Activated CD4-positive, alpha-beta T cell treated with anti-CD3 and anti-CD28 coated beads, Interleukin-2, amount 50 U/mL, for 1 hour (primary cell): ENCODE measurements around the gene RALGPS1.

Experiments used
- DNase-seq: peaks from one replicate; pipeline ENCODE4 v3.0.0-alpha.2; 2020

The RALGPS1 gene, protein sequence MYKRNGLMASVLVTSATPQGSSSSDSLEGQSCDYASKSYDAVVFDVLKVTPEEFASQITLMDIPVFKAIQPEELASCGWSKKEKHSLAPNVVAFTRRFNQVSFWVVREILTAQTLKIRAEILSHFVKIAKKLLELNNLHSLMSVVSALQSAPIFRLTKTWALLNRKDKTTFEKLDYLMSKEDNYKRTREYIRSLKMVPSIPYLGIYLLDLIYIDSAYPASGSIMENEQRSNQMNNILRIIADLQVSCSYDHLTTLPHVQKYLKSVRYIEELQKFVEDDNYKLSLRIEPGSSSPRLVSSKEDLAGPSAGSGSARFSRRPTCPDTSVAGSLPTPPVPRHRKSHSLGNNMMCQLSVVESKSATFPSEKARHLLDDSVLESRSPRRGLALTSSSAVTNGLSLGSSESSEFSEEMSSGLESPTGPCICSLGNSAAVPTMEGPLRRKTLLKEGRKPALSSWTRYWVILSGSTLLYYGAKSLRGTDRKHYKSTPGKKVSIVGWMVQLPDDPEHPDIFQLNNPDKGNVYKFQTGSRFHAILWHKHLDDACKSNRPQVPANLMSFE

DNA sequence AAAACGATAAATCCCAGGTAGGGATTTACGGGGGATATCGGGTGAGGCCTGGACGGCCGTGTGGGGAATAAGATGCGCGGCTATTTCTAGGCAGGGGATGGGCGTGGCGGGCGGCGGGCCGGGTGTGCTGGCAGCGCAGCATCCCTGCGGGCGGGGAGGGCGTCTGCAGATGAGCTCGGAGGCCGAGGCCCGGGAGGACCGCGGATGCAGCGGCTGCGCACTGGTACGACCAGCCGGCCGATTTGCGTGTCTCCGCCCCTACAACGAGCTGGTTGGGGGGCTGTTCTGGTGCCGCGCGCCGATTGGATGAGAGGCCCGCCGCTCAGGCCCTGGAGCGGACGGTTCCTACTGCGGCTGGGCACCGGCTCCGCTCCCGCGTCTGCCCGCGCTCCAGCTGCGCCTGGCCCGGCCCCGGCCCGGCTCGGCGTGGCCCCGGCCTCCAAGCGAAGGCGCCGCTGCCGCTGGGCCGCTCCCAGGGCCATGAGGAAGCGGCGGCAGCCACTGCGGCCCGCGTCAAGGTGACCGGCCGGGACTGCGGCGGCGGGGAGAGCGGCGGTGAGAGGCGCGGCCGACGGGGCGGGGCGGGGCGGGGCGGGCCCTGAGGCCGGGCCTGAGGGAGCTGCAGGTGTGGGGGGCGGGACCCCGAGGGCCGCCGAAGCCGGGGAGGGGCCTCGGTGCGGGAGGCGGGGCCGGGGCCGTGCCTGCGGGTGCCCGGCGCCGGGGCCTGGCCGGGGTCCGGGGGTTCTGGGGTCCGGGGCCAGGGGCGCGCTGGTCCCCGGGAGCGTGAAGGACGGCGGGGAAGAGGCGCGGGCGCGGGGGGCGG lies at the start of gene RALGPS1:
TSS of gene RALGPS1 (plus strand) at position 325 of the 823 bp plus-strand sequence. CDS start 47,508 bp downstream, outside the sequence.
- DNase-seq = peak; percentile 84

DNA sequence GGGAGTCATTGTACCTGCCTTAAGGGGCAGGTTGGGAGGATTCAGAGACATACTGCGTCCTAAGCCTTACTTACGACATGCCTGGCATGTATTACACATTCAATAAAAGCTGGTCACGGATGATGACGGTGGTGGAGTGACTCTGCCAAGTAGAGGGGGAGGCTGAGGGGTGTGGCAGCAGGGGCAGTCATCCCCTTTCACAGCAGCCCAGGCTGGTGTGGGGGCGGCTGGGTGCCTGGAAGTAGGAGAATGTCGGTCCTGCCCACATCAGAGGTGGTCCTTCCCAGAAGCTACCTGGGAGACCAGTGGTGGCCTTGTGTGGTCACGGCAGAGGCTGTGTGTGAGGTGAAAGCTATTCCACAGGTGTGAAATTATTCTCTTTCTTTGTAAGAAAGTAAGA lies 45.2 kb upstream of the RALGPS1 start:
- no peak for DNase-seq

DNA sequence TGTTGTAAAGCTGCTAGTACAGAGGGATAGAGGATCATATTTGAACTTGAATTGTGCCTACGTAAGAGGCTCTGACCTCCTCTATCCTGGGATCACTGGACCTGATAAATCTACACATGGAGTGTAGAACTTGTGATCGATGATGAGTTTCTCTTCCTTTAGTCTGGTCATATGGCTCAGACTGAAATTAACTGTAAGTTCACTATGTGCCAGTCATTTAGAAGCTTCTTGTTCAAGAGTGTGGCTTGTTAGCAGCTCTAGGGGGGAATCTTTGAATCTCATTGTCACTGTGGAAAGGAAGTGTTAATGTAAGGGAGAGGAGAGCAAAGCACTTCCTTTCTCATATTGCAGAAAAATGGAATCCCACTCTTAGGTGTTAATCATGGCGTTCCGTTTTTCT lies 42.1 kb upstream of the RALGPS1 start:
- DNase-seq = no peak

DNA sequence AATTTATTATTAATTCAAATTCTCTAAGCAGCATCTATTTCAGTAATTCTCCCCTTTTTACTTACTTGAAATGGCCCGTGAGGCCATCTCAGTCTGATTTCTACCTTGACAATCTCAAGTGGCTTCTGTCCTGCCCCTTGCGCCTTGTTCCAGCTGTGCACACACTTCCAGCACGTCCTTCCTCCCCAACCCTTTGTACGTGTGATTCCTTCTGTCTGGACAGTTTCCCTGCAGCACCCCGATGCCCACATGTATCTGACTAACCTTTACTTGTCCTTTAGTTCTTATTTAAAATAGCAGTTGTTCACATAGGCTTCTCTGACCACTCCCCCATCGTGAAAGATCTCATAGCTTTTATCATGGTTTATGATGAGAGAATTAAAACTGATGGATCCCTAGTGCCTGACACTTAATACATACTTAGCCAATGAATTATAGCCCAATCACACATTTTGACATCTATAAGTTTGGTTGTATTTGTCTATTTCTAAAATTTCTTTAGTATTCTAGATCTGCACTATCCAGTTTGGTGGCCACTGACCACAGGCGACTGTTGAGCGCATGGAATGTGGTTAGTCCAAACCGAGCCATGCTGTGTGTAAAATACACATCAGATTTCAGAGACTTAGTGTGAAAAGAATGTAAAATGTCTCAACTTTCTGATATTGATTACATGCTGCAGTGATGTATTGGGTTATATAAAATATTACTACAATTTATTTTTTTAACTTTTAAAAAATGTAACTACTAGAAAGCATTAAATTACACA lies 39.9 kb upstream of the RALGPS1 start:
- DNase-seq = no peak

DNA sequence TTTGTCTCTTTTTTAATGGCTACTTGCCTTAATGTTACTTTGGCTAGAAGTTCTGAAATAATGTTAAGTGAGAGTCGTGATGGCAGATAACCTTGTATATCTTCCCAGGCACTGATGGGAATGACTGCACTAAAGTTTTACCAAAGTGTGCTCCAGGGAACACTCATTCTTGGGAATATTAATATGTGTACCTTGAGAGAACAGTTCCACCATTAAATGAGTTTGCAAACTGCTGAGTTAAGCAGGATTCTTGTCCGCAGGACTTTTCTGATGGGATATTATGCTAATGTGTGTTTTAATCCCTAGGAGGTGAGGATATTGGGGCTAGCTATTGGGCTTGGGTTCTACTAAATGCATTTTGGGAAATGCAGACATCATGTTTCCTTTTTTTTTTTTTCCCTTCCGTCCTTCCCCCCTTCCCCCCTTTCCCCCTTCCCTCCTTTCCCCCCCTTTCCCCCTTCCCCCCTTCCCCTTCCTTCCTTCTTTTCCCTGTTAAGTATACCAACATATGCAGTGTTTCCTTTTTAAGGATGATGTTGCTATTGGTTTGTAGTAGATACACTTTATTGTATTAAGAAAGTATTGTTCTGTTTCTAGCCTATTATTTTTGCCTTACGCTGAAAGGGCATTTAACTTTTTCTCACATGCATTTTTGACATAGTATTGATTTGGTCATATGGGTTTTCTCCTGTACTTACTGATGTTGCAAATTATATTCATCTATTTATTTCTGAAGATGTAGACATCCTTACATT lies 38.6 kb upstream of the RALGPS1 start:
- no peak for DNase-seq

DNA sequence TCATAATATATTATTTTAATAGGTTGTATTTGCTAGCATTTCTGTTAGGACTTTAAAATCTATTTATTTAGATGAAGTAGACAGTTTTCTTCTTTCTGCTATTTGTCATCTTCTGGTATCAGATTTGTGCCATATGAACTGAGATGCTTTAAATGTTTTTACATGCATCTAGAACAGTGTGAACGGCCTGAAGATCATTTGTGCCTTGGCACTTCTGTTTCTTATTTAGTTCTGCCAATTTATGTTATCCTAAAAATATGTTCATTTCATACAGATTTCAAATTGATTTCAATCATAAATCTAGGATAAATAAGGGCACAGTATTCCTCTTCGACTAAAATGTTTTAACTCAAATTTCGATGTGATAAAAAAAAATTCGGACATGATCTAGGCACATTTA lies 38.1 kb upstream of the RALGPS1 start:
- no peak for DNase-seq

DNA sequence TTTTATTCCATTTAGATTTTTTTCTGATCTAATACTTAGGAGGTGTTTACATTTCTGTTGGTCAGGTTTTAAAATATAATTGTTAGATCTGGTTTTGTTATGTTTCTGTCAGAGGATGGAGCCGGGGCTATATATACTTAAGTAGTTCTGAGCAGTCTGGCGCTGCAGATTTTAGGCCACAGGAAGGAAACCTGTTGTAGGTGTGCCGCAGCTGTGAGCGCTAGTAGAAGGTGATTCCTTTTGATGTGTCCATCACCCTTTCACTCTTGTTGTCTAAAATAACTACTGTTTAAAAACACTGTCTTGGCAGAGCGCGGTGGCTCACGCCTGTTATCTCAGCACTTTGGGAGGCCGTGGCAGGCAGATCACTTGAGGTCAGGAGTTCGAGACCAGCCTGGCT lies 37.2 kb upstream of the RALGPS1 start:
- DNase-seq = no peak

DNA sequence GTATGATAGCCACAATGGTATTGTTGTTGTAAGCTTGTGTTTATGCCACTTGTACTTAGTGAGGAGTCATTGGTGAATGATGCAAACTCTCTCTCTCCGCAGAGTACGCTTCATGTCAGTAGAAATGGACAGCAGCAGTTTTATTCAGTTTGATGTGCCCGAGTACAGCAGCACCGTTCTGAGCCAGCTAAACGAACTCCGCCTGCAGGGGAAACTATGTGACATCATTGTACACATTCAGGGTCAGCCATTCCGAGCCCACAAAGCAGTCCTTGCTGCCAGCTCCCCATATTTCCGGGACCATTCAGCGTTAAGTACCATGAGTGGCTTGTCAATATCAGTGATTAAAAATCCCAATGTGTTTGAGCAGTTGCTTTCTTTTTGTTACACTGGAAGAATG lies 35.3 kb upstream of the RALGPS1 start:
- DNase-seq = no peak

DNA sequence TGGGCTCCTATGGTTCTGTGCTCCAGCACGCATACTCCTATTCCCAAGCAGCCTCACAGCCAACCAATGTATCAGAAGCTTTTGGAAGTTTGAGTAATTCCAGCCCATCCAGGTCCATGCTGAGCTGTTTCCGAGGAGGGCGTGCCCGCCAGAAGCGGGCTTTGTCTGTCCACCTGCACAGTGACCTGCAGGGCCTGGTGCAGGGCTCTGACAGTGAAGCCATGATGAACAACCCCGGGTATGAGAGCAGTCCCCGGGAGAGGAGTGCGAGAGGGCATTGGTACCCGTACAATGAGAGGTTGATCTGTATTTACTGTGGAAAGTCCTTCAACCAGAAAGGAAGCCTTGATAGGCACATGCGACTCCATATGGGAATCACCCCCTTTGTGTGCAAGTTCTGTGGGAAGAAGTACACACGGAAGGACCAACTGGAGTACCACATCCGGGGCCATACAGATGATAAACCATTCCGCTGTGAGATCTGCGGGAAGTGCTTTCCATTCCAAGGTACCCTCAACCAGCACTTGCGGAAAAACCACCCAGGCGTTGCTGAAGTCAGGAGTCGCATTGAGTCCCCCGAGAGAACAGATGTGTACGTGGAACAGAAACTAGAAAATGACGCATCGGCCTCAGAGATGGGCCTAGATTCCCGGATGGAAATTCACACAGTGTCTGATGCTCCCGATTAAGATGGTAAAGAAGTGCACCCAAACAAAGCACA lies 34.2 kb upstream of the RALGPS1 start:
- DNase-seq = no peak

DNA sequence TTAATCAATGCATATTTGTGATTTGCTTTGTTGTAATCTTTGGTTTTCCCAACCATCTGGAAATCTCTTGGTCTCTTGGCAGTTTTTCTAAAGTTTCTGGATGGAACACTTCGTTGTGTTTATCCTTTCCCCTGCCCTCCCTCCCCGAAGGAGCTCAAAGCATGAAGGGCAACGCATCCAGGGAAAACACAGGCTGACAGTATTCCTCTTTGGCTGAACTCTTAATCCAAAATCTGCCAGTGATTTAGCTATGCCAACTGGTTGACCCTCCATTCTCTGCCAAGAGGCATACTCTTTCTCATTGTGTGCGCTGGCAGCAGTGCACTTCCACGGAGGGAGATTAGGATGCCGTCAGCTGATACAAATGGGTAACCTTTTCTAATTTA lies 33.6 kb upstream of the RALGPS1 start:
- DNase-seq = no peak

DNA sequence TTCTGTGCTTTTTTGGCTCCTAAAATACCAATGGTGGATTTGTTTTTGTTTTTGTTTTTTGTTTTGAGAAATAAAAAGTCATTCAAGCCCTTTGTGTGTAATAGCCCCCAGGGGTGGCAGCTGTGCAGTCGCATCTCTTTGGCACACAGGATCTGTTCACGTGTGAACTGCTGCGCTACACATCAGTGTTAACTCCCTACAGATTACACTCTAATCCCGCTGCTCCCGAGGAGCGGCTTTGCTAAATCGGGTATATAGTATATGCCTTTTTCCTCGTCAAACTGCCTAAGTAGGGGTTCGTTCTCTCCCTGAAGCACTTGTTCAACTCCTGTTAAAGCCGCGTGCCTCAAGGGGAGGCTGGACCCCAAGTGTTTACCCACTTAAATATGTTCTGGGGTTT lies 31.8 kb upstream of the RALGPS1 start:
- DNase-seq = no peak

DNA sequence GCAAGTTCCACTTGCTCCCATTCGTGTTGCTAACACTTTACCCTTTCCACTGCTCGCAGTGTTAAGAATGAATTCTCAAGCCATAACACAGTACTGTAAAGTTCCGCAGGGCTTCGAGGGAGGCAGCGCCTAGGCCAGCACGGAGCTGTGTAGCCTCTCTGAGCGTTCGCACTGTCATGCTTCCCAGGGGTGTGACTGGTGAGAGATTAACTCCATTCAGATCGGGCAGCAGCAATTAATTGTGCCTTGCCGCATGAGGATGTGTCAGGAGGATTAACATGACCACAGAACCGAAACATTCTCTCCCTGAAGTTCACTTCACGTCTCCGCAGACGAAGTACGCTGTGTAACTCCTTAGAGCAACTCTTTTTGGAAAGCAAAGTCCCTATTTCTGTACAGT lies 30.9 kb upstream of the RALGPS1 start:
- no peak for DNase-seq

DNA sequence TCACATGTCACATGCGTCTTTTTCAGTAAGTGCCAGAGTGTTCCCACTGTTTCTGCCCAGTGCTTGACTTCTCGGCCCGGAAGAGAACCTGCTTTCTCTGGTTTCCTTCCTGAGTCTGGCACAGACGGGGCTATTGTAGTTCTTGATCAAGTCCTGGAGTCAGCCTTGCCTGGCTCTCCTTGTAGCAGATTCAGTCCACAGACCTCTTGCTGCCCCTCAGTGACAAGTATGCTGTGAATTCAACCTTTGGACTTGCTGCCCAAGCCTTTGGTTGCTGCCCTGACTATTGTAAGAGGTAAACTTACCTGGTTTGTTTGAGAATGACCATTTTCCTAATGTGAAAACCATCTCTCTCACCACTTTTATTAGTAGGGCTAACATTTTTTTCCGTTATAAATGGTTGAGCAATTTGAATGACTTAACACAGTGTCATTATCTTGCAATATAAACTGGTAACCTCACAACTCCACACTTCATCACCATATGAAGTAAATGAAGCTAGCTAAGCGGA lies 29.4 kb upstream of the RALGPS1 start:
- DNase-seq = no peak

DNA sequence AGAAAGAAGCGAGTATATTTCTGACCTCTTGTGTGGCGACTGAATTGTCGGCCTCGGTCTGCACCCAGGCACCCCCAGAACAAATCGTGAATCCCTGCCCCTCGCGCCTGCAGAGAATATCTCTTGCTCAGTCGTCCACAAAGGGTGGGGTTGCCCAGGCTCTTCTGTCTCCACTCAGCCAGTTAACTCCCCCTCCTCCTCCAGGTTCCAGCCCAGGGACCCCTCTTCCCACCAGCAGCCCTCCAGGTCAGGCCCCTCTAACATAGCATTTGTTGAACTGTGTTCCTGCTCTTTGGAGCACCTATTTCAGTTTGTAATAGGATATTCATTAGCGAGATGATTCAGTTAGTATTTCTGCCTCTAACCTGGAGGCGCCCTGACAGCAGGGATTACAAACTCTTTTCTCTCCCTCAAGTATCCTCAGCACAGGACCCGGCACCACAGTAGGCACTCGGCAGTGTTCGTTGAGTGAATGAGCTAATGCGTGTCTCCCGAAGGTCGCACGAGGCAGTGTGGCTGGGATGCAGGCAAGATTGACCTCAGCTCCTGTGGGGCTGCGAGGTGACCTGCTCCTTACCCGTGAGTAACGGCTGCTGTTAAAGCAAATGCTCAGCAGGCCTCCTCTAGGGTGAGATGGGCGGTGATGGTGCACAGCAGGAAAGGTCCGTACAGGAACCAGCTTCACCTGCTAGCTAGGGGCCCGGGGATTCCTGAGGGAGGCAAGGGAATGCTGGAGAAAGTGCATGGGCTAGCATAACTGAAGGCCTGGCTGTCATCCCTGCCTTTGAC lies 28.4 kb upstream of the RALGPS1 start:
- DNase-seq = no peak

DNA sequence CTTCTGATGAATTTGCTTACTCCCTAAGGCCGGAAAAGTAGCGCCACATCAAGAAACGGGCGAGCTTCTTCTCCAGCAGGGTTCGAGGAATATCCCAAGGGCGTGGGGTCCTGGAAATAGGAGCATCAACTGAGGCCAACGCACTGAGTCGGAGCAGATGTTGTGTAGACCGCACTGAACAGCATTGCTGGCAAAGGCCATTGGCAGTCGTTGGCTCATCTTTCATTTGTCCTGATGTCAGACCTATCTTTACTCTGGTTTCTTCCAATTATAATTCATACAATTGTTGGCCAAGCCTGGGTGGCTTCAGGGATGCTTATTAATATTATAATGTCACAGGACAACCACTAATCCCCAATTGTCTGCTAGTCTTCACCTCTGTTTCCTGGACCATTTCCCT lies 27.7 kb upstream of the RALGPS1 start:
- no peak for DNase-seq

DNA sequence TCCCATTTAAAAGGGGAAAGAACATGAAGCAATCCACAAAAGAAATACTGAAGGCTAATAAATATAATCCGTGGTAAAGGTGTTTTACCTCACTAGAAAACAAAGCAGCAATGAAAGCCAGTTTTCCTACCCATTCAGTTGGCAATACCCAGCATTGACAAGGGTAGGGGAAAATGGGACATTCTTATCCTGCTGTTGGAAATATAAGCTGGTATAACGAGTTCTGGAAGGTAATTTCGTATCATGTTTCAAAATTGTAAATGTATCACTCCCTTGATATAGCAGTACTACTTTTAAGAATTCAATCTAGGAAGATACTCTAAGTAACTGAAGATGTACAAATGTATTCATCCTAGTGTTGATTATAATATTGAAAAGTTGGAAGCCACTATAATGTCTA lies 22.9 kb upstream of the RALGPS1 start:
- DNase-seq = no peak

DNA sequence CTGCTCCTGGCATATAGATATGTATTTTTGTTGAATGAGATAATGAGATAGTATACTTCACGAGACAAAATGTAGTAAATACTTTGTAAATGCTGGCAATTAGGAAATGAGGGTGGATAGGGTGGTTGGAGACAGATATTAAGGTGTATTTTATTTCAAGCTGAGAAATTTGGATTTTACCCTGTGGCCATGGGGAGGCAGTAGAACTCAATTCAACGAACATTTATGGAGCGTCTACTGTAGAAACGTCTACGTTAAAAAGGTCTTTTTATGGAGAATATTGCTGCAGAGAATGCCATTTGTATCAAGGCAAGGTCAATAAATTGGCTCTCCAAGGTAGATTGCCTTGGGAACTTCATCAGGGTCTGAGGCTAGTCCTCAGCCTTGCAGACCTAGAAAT lies 21.5 kb upstream of the RALGPS1 start:
- DNase-seq = no peak

DNA sequence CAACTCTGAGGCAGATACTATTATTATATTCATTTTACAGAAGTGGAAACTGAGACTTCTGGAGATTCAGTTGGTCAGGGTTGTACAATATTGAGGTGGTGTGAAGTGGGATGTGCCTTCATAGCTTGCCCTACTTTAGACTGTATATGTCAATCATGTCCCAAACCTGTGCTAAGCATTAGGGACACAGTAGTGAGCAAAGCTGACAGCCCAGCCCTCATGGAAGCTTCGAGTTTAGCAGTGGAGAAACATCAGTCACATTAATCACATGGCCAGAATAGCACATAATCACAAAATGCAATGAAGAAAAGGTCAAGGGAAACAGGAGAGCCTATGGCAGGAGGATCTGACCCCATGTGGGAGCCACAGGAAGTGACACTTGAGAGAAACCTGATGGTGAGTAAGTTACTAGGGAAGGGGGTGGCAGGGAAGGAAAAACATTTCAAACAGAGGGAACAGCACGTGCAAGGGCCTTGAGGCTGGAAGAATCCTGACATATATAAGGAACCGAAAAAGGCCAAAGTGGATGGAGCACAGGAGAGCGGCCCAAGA lies 20.5 kb upstream of the RALGPS1 start:
- no peak for DNase-seq

DNA sequence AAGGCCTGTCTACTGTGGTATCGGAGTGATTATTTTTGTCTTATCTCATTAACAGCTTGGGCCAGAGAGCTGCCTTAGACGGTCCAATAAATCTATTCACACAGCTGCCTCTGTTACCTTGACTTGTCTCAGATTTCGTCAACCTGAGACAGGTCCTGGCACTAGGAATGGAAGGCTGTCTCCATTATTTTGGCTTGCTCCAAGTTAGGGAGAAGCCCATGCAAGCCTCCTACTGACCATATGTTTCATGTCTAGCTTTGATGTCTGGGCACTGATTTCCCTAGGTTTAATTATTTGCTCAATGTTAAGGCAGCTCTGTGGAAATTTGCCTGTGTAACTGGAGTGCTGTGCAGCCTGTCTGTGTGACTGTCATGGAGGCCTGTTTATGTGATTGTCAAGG lies 12.4 kb upstream of the RALGPS1 start:
- no peak for DNase-seq

DNA sequence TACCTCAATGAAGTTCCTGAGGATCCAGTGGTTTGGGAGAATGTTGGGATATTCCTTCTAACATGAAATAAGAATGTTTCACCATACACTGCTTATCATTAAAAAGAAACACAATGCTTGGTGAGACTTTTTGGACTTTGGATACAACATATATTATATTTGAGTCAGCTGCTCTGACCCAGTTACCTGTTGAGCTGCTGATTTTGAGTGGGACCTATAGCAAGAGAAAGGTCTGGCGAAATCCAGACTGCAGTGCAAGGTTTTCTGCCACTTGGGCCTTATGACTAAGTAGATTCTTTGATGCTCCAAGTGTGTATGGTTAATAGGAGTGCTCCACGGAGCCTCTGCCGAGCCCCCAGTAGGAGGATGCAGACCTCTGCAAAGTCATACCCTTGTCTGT lies 10.0 kb upstream of the RALGPS1 start:
- DNase-seq = no peak
